Retinal pigment epithelial cell (primary cell): ENCODE measurements around the gene SIGLEC1.

Experiments used
- DNase-seq: peaks from one replicate; pipeline ENCODE4 v3.0.0-alpha.2; 2010; ENCODE audit warnings: low read depth
- H3K4me3 ChIP-seq: 2 replicates; pipeline ENCODE4 v1.5.1; 2011; ENCODE audit warnings: mild to moderate bottlenecking, low read length, control low read depth, moderate library complexity
- TF ChIP-seq, protein P1 (sequence below): conservative IDR thresholded peaks from 2 replicates; pipeline ENCODE4 v1.5.1; 2011; ENCODE audit warnings: low read depth, low read length, control low read depth, inconsistent platforms

Gene SIGLEC1

DNA sequence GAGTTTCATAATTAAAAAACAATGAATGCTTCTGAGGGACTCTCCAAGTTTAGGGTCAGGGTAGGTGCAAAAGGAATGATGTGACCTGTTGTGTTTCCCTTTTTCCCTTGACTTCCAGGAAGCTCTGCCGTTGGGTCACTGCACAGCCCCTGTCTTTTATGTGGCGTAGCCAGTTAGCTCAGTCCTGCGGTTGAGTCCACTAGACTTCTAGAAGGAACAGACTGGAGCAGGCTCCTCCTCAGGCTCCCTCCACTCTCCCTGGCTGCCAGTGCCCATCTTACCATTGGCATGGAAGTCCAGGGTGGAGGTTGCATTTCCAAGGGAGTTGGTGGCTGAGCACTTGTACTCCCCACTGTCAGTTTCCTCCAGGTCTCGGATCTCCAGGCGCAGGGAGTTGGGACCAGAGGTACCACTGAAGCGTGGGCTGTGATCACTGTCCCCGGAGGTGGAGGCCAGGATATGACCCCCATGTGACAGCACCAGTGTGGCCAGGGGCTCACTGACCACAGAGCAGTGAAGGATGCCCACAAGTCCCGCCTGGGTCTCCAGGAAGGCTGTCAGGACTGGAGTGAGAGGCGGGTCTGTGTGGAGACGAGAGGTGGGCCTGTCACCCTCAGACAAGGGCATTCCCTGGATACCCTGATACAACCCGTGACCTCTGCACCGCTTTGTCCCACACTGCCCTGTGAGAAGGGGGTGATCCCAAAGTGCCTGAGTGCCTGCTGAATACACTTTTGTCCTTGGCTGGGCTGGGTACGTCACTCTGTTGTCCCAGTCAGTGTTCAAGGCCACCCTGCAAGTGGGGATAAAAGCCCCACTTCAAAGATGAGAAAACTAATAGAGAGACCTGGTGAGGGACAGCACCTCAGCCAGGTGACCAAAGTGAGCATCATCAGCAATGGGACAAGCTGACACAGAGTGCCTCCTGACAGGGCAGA lies 11.1 kb downstream of the SIGLEC1 start:
- TF ChIP-seq, protein P1, sequence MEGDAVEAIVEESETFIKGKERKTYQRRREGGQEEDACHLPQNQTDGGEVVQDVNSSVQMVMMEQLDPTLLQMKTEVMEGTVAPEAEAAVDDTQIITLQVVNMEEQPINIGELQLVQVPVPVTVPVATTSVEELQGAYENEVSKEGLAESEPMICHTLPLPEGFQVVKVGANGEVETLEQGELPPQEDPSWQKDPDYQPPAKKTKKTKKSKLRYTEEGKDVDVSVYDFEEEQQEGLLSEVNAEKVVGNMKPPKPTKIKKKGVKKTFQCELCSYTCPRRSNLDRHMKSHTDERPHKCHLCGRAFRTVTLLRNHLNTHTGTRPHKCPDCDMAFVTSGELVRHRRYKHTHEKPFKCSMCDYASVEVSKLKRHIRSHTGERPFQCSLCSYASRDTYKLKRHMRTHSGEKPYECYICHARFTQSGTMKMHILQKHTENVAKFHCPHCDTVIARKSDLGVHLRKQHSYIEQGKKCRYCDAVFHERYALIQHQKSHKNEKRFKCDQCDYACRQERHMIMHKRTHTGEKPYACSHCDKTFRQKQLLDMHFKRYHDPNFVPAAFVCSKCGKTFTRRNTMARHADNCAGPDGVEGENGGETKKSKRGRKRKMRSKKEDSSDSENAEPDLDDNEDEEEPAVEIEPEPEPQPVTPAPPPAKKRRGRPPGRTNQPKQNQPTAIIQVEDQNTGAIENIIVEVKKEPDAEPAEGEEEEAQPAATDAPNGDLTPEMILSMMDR = no peak
- no peak overlapping the region for H3K4me3 ChIP-seq
- DNase-seq = no peak

DNA sequence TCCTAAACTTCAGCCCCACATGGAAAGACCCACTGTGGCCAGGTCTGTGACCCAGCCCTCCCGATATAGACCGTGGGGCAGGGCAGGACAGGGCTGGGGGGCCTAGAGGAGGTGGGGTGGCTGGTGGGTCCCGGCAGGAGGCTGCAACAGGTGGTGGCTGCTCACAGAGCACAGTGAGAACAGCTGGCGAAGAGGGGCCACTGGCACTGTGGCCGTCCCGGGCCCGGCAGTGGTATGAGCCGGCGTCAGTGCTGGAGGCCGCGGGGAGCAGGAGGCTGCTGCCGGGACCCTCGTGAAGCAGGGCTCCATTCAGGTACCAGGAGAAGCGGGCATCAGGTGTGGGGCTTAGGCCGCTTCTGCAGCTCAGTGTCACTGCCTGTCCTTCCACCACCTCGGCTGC lies 13.4 kb downstream of the SIGLEC1 start:
- no peak for DNase-seq
- no peak overlapping the region for H3K4me3 ChIP-seq
- TF ChIP-seq, protein P1 = no peak

GRCh38 chr20:3698591-3699001 lies 13.8 kb downstream of the SIGLEC1 start:
- no peak for DNase-seq
- TF ChIP-seq, protein P1 = no peak
- no peak overlapping the region for H3K4me3 ChIP-seq

- no peak for DNase-seq
- TF ChIP-seq, protein P1 = no peak
- H3K4me3 ChIP-seq = no peak overlapping the region
Measured at GRCh38 chr20:3697588-3698305, 14.7 kb downstream of the SIGLEC1 start.

- no peak for DNase-seq
- TF ChIP-seq, protein P1 = no peak
- no peak overlapping the region for H3K4me3 ChIP-seq
Measured at GRCh38 chr20:3696745-3697587, 15.4 kb downstream of the SIGLEC1 start.

DNA sequence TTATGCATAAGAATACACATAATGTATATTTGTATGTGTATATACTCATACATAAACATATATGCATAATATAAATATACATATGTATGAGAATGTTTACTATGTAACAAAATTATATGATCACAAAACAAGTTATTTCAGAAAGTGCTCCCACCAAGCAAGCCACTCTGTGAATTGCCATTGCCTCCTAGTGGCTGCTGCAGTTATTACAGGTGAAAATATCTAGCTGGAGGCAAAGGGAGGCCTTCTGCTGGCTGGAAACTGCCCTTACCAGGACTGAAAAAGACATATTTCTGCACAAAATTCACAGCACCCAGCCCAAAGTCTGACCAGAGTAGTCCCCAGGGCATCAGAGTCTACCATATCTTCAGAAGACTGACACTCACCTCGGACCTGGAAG lies 16.2 kb downstream of the SIGLEC1 start:
- TF ChIP-seq, protein P1 = peak; percentile 55
- no peak for DNase-seq
- H3K4me3 ChIP-seq = no peak overlapping the region
